PC-3 (cell line): ENCODE results near the gene ZSWIM1. TPM values are rescaled to one million over a fixed set of nuclear protein-coding genes. Genes with fewer than 3 reads are reported as not detected.

Experiments used
- ATAC-seq: fragments of 200-7000 bp; cut with Tn5 transposase; 2 replicates; pipeline ENCODE4 v1.9.1; 2020; ENCODE audit warnings: mild to moderate bottlenecking, moderate library complexity
- BruUV-seq: library from RNA; stranded (reverse); fragments of 400-500 nt; replicated peaks from 2 replicates; lab custom pipeline; 2021; lab: Mats Ljungman, UMichigan
- CTCF ChIA-PET: fragments of 300-600 bp; sonication (Branson Sonifier 250); formaldehyde crosslinking; loops from one replicate; lab custom pipeline; 2022; ENCODE audit warnings: antibody characterized with exemption; lab: Charles Lee
- POLR2A ChIA-PET: fragments of 300-600 bp; sonication (Branson Sonifier 250); formaldehyde crosslinking; loops from one replicate; lab custom pipeline; 2022; ENCODE audit warnings: antibody characterized with exemption; ENCODE audit not compliant: unreplicated experiment; lab: Charles Lee
- DNase-seq: peaks from one replicate; pipeline ENCODE4 v3.0.0-alpha.2; 2015
- H2AFZ ChIP-seq: fragments of 300-600 bp; sonication (generic); 2 replicates; pipeline ENCODE4 v1.6.0; 2016; ENCODE audit warnings: antibody characterized with exemption, low read length
- H3F3A ChIP-seq: fragments of 300-600 bp; sonication (generic); one replicate; pipeline ENCODE4 v1.6.0; 2017; ENCODE audit warnings: antibody characterized with exemption, low read length, control low read depth, mild to moderate bottlenecking; ENCODE audit not compliant: unreplicated experiment
- H3K27ac ChIP-seq: fragments of 300-600 bp; sonication (generic); 2 replicates; pipeline ENCODE4 v1.5.1; 2016; ENCODE audit warnings: mild to moderate bottlenecking, low read length
- H3K27me3 ChIP-seq: fragments of 300-600 bp; sonication (generic); 2 replicates; pipeline ENCODE4 v1.6.1; 2016; ENCODE audit warnings: low read length, mixed read lengths
- H3K36me3 ChIP-seq: fragments of 300-600 bp; sonication (generic); 2 replicates; pipeline ENCODE4 v1.6.1; 2016; ENCODE audit warnings: low read depth, mixed run types, low read length, mixed read lengths
- H3K4me1 ChIP-seq: fragments of 300-600 bp; sonication (generic); 2 replicates; pipeline ENCODE4 v1.5.1; 2016; ENCODE audit warnings: low read length; ENCODE audit not compliant: insufficient read depth
- H3K4me2 ChIP-seq: fragments of 300-600 bp; sonication (generic); 2 replicates; pipeline ENCODE4 v1.6.0; 2016; ENCODE audit warnings: low read length
- H3K4me3 ChIP-seq: fragments of 300-600 bp; sonication (generic); 2 replicates; pipeline ENCODE4 v1.5.1; 2016; ENCODE audit warnings: mild to moderate bottlenecking, low read length, mixed read lengths
- H3K79me2 ChIP-seq: fragments of 300-600 bp; sonication (generic); 2 replicates; pipeline ENCODE4 v1.6.1; 2017; ENCODE audit warnings: low read length, mixed read lengths
- H3K9ac ChIP-seq: fragments of 300-600 bp; sonication (generic); 2 replicates; pipeline ENCODE4 v1.6.0; 2016; ENCODE audit warnings: mild to moderate bottlenecking, low read length
- H3K9me2 ChIP-seq: fragments of 300-600 bp; sonication (generic); replicated peaks from 2 replicates; pipeline ENCODE4 v1.6.1; 2016; ENCODE audit warnings: mixed run types, low read length, mixed read lengths
- H3K9me3 ChIP-seq: fragments of 300-600 bp; sonication (generic); 2 replicates; pipeline ENCODE4 v1.6.1; 2016; ENCODE audit warnings: low read length, mixed read lengths
- H4K20me1 ChIP-seq: fragments of 300-600 bp; sonication (generic); 2 replicates; pipeline ENCODE4 v1.6.1; 2016; ENCODE audit warnings: low read length, mixed read lengths
- EZH2 ChIP-seq: fragments of 300-600 bp; sonication (generic); IDR thresholded peaks from one replicate; pipeline ENCODE4 v1.6.1; 2017; ENCODE audit warnings: antibody characterized with exemption, mild to moderate bottlenecking, low read length; ENCODE audit not compliant: unreplicated experiment
- EZH2phosphoT487 ChIP-seq: fragments of 300-600 bp; sonication (generic); IDR thresholded peaks from 2 replicates; pipeline ENCODE4 v1.6.1; 2018; ENCODE audit warnings: mild to moderate bottlenecking, antibody characterized with exemption, low read length, borderline replicate concordance
- intact Hi-C: fragments of 100-400 bp; cut with micrococcal nuclease; formaldehyde crosslinking; loops from 2 replicates; pipeline ENCODE4 v1.9.0; 2023
- total RNA-seq: library from RNA; depleted of rRNA; stranded (reverse); fragments of >200 nt; gene quantifications from 2 replicates; pipeline ENCODE4 v1.2.3, GENCODE V29; 2014
- TF ChIP-seq, protein P1 (sequence below): fragments of 300-600 bp; sonication (generic); conservative IDR thresholded peaks from 2 replicates; pipeline ENCODE4 v1.5.1; 2017; ENCODE audit warnings: antibody characterized with exemption, low read depth, mild to moderate bottlenecking, low read length

The ZSWIM1 gene
- total RNA-seq, 1 experiment from 2014 or later = 16.3 TPM

DNA sequence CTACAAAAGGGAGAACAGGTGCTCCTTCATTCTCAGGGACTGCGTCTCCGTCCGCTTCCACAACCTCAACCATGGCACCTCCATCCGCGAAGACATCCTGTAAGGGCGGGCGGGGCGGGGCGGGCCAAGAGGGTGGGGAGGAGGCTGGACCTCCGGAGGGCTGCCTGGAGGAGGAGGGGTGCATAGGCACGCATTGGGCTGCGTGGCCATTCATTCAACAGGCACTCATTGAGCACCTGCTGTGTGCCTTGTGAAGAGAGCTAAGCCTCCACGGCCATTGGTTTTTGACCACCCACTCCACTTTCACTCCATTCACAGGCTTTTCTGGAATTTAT lies 23.2 kb upstream of the ZSWIM1 start:
- intact Hi-C loops = loop anchor here (1.0 to 2.0 kb wide), 2 partner anchors 23 to 46 kb away; partner anchors contain the start of genes UBE2C and ZSWIM1
- no peak for ATAC-seq
- CTCF ChIA-PET = no interaction called here

DNA sequence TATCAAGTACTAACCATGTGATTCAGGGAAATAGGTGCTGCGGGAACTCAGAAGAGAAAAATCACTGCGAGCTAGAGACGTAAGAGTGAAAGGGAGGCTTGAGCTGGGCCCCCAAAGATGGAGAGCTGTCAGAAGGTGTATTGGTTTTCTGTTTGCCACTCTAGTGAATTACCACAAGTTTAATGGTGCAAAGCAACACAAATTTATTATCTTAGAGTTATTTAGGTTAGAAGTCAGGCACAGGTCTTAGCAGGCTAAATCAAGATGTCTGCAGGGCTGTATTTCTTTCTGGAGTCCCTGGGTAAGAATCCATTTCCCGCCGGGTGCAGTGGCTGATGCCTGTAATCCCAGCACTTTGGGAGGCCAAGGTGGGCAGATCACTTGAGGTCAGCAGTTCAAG lies 21.1 kb upstream of the ZSWIM1 start:
- Histone ChIP-seq H3K9me3 (no peaks in the 10 kb centered on the region), H3K9ac (no peak overlapping the region), H3K4me1 (peaks cover 30% of the 10 kb centered on the region), H3K27me3 (no peaks in the 10 kb centered on the region), H3K36me3 (no peaks in the 10 kb centered on the region), H3K27ac (peak overlapping the region; percentile 65), H3K9me2 (no peaks in the 10 kb centered on the region), H3K4me2 (no peak overlapping the region), H2AFZ (no peak overlapping the region), H4K20me1 (no peaks in the 10 kb centered on the region), H3K4me3 (no peak overlapping the region), H3K79me2 (peaks cover 24% of the 10 kb centered on the region), H3F3A (no peaks in the 10 kb centered on the region)
- TF ChIP-seq EZH2phosphoT487 (no peak), EZH2 (no peak)
- TF ChIP-seq, protein P1, sequence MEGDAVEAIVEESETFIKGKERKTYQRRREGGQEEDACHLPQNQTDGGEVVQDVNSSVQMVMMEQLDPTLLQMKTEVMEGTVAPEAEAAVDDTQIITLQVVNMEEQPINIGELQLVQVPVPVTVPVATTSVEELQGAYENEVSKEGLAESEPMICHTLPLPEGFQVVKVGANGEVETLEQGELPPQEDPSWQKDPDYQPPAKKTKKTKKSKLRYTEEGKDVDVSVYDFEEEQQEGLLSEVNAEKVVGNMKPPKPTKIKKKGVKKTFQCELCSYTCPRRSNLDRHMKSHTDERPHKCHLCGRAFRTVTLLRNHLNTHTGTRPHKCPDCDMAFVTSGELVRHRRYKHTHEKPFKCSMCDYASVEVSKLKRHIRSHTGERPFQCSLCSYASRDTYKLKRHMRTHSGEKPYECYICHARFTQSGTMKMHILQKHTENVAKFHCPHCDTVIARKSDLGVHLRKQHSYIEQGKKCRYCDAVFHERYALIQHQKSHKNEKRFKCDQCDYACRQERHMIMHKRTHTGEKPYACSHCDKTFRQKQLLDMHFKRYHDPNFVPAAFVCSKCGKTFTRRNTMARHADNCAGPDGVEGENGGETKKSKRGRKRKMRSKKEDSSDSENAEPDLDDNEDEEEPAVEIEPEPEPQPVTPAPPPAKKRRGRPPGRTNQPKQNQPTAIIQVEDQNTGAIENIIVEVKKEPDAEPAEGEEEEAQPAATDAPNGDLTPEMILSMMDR = no peak
- DNase-seq (no peak), ATAC-seq (no peak)
- ChIA-PET POLR2A (no interaction called here), CTCF (no interaction called here)
- intact Hi-C loops = no loop called here
- no TSS peak for BruUV-seq

More for the DNA sequence above, 23.2 kb upstream of the ZSWIM1 start:
- TF ChIP-seq EZH2phosphoT487 = no peak
- TF ChIP-seq, protein P1 = no peak
- H3K9me2 ChIP-seq = no peaks in the 10 kb centered on the region
- no peaks in the 10 kb centered on the region for H3F3A ChIP-seq
- no peaks in the 10 kb centered on the region for H4K20me1 ChIP-seq
- H3K9me3 ChIP-seq = no peaks in the 10 kb centered on the region
- no peak for DNase-seq
- no TSS peak for BruUV-seq
- H3K4me1 ChIP-seq = peaks cover 30% of the 10 kb centered on the region
- H3K27ac ChIP-seq = no peak overlapping the region
- peak overlapping the region; percentile 87 for H3K4me3 ChIP-seq
- peak overlapping the region; percentile 72 for H2AFZ ChIP-seq
- POLR2A ChIA-PET = interaction anchor here (0.5 kb wide), 1 partner anchor 77 kb away, joined by 4 read pairs; no protein-coding TSS in a partner anchor
- H3K9ac ChIP-seq = peak overlapping the region; percentile 45
- H3K27me3 ChIP-seq = no peaks in the 10 kb centered on the region
- H3K79me2 ChIP-seq = peaks cover 25% of the 10 kb centered on the region
- H3K4me2 ChIP-seq = peak overlapping the region; percentile 88
- H3K36me3 ChIP-seq = 0 out of 2 replicates have a peak, but pooled peaks cover 8% of the 10 kb centered on the region

DNA sequence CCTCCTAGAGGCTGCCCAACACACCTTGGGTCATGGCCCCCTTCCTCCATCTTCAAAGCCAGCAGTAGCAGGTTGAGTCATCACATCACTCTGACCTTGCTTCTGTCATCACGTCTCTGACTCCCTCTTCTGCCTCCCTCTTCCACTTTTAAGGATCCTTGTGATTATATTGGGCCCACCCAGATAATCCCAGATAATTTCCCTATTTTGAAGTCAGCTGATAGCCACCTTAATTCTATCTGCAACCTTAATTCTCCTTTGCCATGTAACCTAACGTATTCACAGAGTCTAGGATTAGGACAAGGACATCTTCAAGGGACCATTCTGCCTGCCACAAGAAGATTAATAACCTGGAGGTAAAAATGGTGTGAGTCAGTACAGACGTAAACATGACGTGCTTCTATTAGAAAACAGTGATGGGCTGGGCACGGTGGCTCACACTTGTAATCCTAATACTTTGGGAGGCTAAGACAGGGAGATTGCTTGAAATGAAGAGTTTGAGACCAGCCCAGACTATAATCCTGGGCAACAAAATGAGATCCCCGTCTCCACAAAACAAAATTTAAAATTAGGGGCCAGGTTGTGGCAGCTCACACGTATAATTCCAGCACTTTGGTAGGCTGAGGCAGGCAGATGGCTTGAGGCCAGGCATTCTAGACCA lies 20.3 kb upstream of the ZSWIM1 start:
- POLR2A ChIA-PET = no interaction called here
- H3K9ac ChIP-seq = peak overlapping the region; percentile 11; the same call in 1 of the 2 replicates
- H3K36me3 ChIP-seq = no peaks in the 10 kb centered on the region
- BruUV-seq = no TSS peak
- no peaks in the 10 kb centered on the region for H3F3A ChIP-seq
- H3K27me3 ChIP-seq = no peaks in the 10 kb centered on the region
- intact Hi-C loops = no loop called here
- peaks cover 19% of the 10 kb centered on the region for H3K79me2 ChIP-seq
- H3K9me2 ChIP-seq = no peaks in the 10 kb centered on the region
- peak overlapping the region; percentile 65 for H3K27ac ChIP-seq
- no peak overlapping the region for H2AFZ ChIP-seq
- H3K4me2 ChIP-seq = no peak overlapping the region
- no peak for ATAC-seq
- CTCF ChIA-PET = no interaction called here
- H4K20me1 ChIP-seq = no peaks in the 10 kb centered on the region
- TF ChIP-seq, protein P1 = no peak
- no peak for TF ChIP-seq EZH2phosphoT487
- TF ChIP-seq EZH2 = no peak
- H3K4me3 ChIP-seq = no peak overlapping the region
- H3K4me1 ChIP-seq = peaks cover 29% of the 10 kb centered on the region
- H3K9me3 ChIP-seq = no peaks in the 10 kb centered on the region
- DNase-seq = peak; percentile 51
